SK-MEL-5 (cell line): ENCODE measurements around the gene DENND1A. TPM values are rescaled to one million over a fixed set of nuclear protein-coding genes. Genes with fewer than 3 reads are reported as not detected.

Experiments used
- DNase-seq: peaks from one replicate; pipeline ENCODE4 v3.0.0-alpha.2; 2016; ENCODE audit warnings: low read depth, low spot score
- in situ Hi-C: cut with HindIII; loops from 2 replicates; pipeline ENCODE4 v1.10.0; 2016; ENCODE audit warnings: low sequenced_read_pairs, high pct_unique_total_duplicates, low pct_unique_long_range_greater_than_20kb
- total RNA-seq: library from RNA; depleted of rRNA; stranded (reverse); fragments of >200 nt; shearing (Covaris generic); gene quantifications from 2 replicates; pipeline ENCODE4 v1.2.3, GENCODE V29; 2014

The DENND1A gene
- total RNA-seq, 1 experiment from 2014 or later = 30.4 TPM

GRCh38 chr9:123480791-123481190 is 449.1 kb downstream of the DENND1A start:
- no peak for DNase-seq
- in situ Hi-C loops = no loop called here

GRCh38 chr9:123480096-123480495 is 449.8 kb downstream of the DENND1A start:
- in situ Hi-C loops = no loop called here
- no peak for DNase-seq

GRCh38 chr9:123478967-123479602 is 450.8 kb downstream of the DENND1A start:
- no peak for DNase-seq
- in situ Hi-C loops = no loop called here

- in situ Hi-C loops = no loop called here
- DNase-seq = no peak
These were observed 451.8 kb downstream of the DENND1A start for GRCh38 chr9:123478160-123478559.

- DNase-seq = no peak
- in situ Hi-C loops = no loop called here
These were observed 454.5 kb downstream of the DENND1A start for GRCh38 chr9:123475407-123475806.

- no peak for DNase-seq
- in situ Hi-C loops = no loop called here
These were observed 456.9 kb downstream of the DENND1A start for GRCh38 chr9:123472862-123473614.

GRCh38 chr9:123471843-123472570 is 457.9 kb downstream of the DENND1A start:
- in situ Hi-C loops = no loop called here
- DNase-seq = no peak

- DNase-seq = no peak
- in situ Hi-C loops = no loop called here
These were observed 458.7 kb downstream of the DENND1A start for GRCh38 chr9:123470991-123471770.

- in situ Hi-C loops = no loop called here
These were observed 459.7 kb downstream of the DENND1A start for GRCh38 chr9:123470121-123470782.

GRCh38 chr9:123469282-123469681 is 460.6 kb downstream of the DENND1A start:
- no peak for DNase-seq
- in situ Hi-C loops = no loop called here

More at GRCh38 chr9:123470121-123470782, 459.7 kb downstream of the DENND1A start:
- no peak for DNase-seq

GRCh38 chr9:123468541-123468940 is 461.4 kb downstream of the DENND1A start:
- DNase-seq = no peak
- in situ Hi-C loops = no loop called here

GRCh38 chr9:123465304-123465703 is 464.6 kb downstream of the DENND1A start:
- no peak for DNase-seq
- in situ Hi-C loops = no loop called here

- in situ Hi-C loops = no loop called here
- no peak for DNase-seq
These were observed 469.8 kb downstream of the DENND1A start for GRCh38 chr9:123460091-123460490.

- in situ Hi-C loops = no loop called here
- no peak for DNase-seq
These were observed 472.3 kb downstream of the DENND1A start for GRCh38 chr9:123457583-123457982.

GRCh38 chr9:123456011-123456410 is 473.9 kb downstream of the DENND1A start:
- in situ Hi-C loops = no loop called here
- DNase-seq = no peak

- in situ Hi-C loops = no loop called here
- no peak for DNase-seq
These were observed 474.7 kb downstream of the DENND1A start for GRCh38 chr9:123455187-123455586.

- no peak for DNase-seq
- in situ Hi-C loops = no loop called here
These were observed 475.6 kb downstream of the DENND1A start for GRCh38 chr9:123454361-123454760.
